Measurements from ENCODE around the gene LRRC10B. TPM values are rescaled to one million over a fixed set of nuclear protein-coding genes. Genes with fewer than 3 reads are reported as not detected.
A peak's percentile ranks its signal among the peaks of the same experiment; 100 is the strongest.

Gene LRRC10B
- total and polyA plus RNA-seq, 2 of the 8 experiments (the other 6 are each of a cell fraction or from before 2014, with no cell fraction given), result 0.47 to 0.71 TPM

DNA sequence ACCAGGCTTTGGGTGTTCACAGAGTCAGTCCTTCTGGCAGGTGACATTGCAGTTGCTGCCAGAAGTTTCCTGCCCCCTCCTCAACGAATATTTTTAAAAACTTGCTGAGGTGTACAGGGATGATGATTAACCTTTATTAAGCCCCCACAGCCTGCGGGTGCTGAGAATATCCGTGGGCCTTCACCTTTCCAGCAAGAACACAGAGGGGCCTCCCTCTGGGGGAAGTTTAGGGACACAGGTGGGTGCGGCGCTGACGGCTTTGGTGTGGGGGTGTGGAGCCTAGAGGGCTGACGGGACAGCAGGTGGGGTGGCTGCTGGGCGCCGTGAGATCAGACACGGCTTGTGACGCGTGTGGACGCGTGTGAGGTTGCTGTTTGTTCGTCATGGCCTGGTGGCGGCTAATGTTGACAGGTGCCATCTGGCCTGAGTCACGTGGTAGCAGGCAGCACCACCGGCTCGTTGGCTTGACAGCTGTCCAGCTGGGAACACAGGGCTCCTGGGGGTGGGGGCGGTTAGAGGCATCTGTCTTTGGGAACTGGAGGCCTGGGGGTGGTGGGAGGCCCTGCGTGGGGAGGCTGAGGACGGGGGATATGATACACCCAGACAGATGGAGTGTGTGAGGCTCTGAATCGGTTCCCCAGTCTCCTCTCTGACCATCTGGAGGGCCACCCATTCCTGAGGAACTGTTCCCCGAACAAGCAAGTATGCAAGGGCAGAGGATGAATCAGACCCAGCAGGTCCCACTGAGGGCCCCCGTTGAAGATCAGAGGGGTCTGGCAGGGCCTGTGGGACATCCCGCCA lies 12.5 kb upstream of the LRRC10B start:
- H3K27me3 ChIP-seq (replicated peaks in 1 of 4; ENCODE audit: control insufficient read depth in 3 of 4, extremely low read depth in 1 of 4, insufficient read depth in 3 of 4, low read length in 3 of 4), result peaks cover 0 to 8% (median 2%) of the 10 kb centered on the region in 4 experiments; a peak in 3 of 7 replicates
- no peak overlapping the region for H2AFZ ChIP-seq (ENCODE audit: low read length)
- H2BK15ac ChIP-seq (ENCODE audit: low read length), result peak overlapping the region; percentile 97; the same call in 1 of the 2 replicates
- H3K56ac ChIP-seq (replicated peaks; ENCODE audit: insufficient read length, low read depth, low read length), result no peak overlapping the region
- H2AK5ac ChIP-seq (ENCODE audit: low read depth, low read length), result peak overlapping the region; percentile 39; the same call in 1 of the 2 replicates
- H3K23ac ChIP-seq (ENCODE audit: insufficient read length), result no peak overlapping the region
- H2BK12ac ChIP-seq (ENCODE audit: low read depth, low read length), result peak overlapping the region; percentile 75; the same call in 1 of the 2 replicates
- H3K23me2 ChIP-seq (ENCODE audit: low read depth, low read length), result peaks cover 12% of the 10 kb centered on the region; the same call in 1 of the 2 replicates
- H3K18ac ChIP-seq (ENCODE audit: extremely low read depth, low read length), result no peak overlapping the region
- FAIRE-seq (no peak), DNase-seq (ENCODE audit: low read depth in 1 of 2, low spot score in 2 of 2) (no peak)
- H3K9me3 ChIP-seq (ENCODE audit: insufficient read depth in 2 of 2, low read depth in 1 of 2, low read length in 1 of 2), result no peaks in the 10 kb centered on the region
- no peak overlapping the region for H2BK120ac ChIP-seq (replicated peaks; ENCODE audit: low read depth, low read length)
- H3K4me2 ChIP-seq (ENCODE audit: insufficient read depth in 1 of 2, low read depth in 2 of 2, low read length in 2 of 2), result no peak overlapping the region
- CTCF ChIA-PET (ENCODE audit: partially characterized antibody), result interaction anchor here (0.7 to 57.8 kb wide), 5 partner anchors 14 to 140 kb away, joined by 3 to 2106 read pairs (median 4); partner anchors contain the start of gene LRRC10B
- H3K4ac ChIP-seq (replicated peaks; ENCODE audit: insufficient read length, low read depth, low read length), result no peak overlapping the region
- peaks cover 0 to 9% of the 10 kb centered on the region in 2 experiments for H4K20me1 ChIP-seq (replicated peaks in 1 of 2; ENCODE audit: control insufficient read depth in 1 of 2, insufficient read depth in 2 of 2, low read length in 2 of 2)
- no peak overlapping the region for H3K14ac ChIP-seq (ENCODE audit: insufficient read length)
- H4K91ac ChIP-seq (replicated peaks; ENCODE audit: insufficient read length, low read length), result peak overlapping the region; percentile 30
- no peak overlapping the region for H3K9ac ChIP-seq (replicated peaks in 1 of 4; ENCODE audit: extremely low read depth in 1 of 4, low read depth in 3 of 4, low read length in 3 of 4)
- no peaks in the 10 kb centered on the region for H3K79me1 ChIP-seq (ENCODE audit: low read depth, low read length)
- WGBS, 2 experiments (ENCODE audit: extremely low coverage in 1 of 2, insufficient coverage in 1 of 2, insufficient read length in 1 of 2, insufficient replicate concordance in 2 of 2, low coverage in 1 of 2, low lambda C conversion rate in 2 of 2, missing lambda C conversion rate in 1 of 2), result 89% methylated on average over 23 of the region's 26 CpGs; no CpG with 5 or more reads in 1 of the 2 experiments
- no peaks in the 10 kb centered on the region for H3K79me2 ChIP-seq (ENCODE audit: control insufficient read depth in 1 of 2, insufficient read depth in 2 of 2, low read length in 2 of 2)
- POLR2A ChIA-PET (ENCODE audit: partially characterized antibody), result no interaction called here
- H4K8ac ChIP-seq (ENCODE audit: extremely low read depth, insufficient read depth, low read length), result 0 out of 2 replicates have a peak overlapping the region, but pooled peaks have one; percentile 52
- peak overlapping the region; percentile 13; the same call in 1 of the 2 replicates for H2BK5ac ChIP-seq (ENCODE audit: low read depth, low read length)
- no peak overlapping the region for H3K27ac ChIP-seq (ENCODE audit: low read depth, low read length)
- H3K4me1 ChIP-seq (replicated peaks in 1 of 4; ENCODE audit: control insufficient read depth in 3 of 4, insufficient read depth in 4 of 4, low read length in 3 of 4), result peaks cover 0 to 9% (median 6%) of the 10 kb centered on the region in 4 experiments; a peak in 5 of 7 replicates
- no peaks in the 10 kb centered on the region for H3K36me3 ChIP-seq (ENCODE audit: control insufficient read depth in 2 of 4, insufficient read depth in 4 of 4, low read length in 3 of 4)
- H2BK20ac ChIP-seq (ENCODE audit: low read length), result 0 out of 2 replicates have a peak overlapping the region, but pooled peaks have one; percentile 61
- H4K5ac ChIP-seq (ENCODE audit: insufficient read length, low read depth, low read length), result no peak overlapping the region
- no peak overlapping the region for H3K4me3 ChIP-seq (ENCODE audit: extremely low read depth in 1 of 4, insufficient read depth in 2 of 4, low read depth in 3 of 4, low read length in 4 of 4)
- TF ChIP-seq POLR2AphosphoS5 (IDR thresholded peaks at IDR 0.05; ENCODE audit: low read depth, low read length) (no peak), EZH2 (IDR thresholded peaks at IDR 0.05; ENCODE audit: low read depth, low read length, severe bottlenecking) (no peak), SP1 (IDR thresholded peaks at IDR 0.05; ENCODE audit: low read depth, low read length) (no peak), RBBP5 (IDR thresholded peaks at IDR 0.05; ENCODE audit: borderline replicate concordance, low read depth, low read length) (no peak), SUZ12 (IDR thresholded peaks at IDR 0.05; ENCODE audit: low read length) (no peak), HDAC6 (IDR thresholded peaks at IDR 0.05; ENCODE audit: low read depth, low read length) (no peak), RNF2 (IDR thresholded peaks at IDR 0.05; ENCODE audit: borderline replicate concordance, low read depth, low read length, missing control alignments, poor library complexity, severe bottlenecking) (no peak), ZNF274 (IDR thresholded peaks at IDR 0.05; ENCODE audit: borderline replicate concordance, extremely low read depth, low read length) (no peak), TCF12 (IDR thresholded peaks at IDR 0.05; ENCODE audit: low read depth, low read length) (no peak), SP4 (IDR thresholded peaks at IDR 0.05; ENCODE audit: low read length) (no peak), SIRT6 (IDR thresholded peaks at IDR 0.05; ENCODE audit: low read length) (no peak), POLR2A (IDR thresholded peaks at IDR 0.05; ENCODE audit: control extremely low read depth in 1 of 2, low read depth in 2 of 2, low read length in 2 of 2) (no peak)
